Sigmoid colon (tissue), 4 donors: ENCODE data around the gene CSNK1G2.

Experiments
- CTCF ChIP-seq, 4 experiments: fragments of 450-650 bp in 3 of 4; fragments of 200-600 bp in 1 of 4; IDR thresholded peaks; one replicate each; pipeline ENCODE4 v1.5.1; 2016 to 2019; ENCODE audit warnings: antibody characterized with exemption in 4 of 4, mild to moderate bottlenecking in 3 of 4, moderate library complexity in 2 of 4
- EP300 ChIP-seq, 4 donors: sonication (generic); formaldehyde crosslinking; IDR thresholded peaks; one replicate each; pipeline ENCODE4 v1.6.1; 2017; ENCODE audit warnings: antibody characterized with exemption in 4 of 4
- POLR2A ChIP-seq, 2 donors: fragments of 450-650 bp; IDR thresholded peaks; one replicate each; pipeline ENCODE4 v1.6.1; 2016; ENCODE audit warnings: antibody characterized with exemption in 2 of 2, mild to moderate bottlenecking in 2 of 2, moderate library complexity in 2 of 2
- POLR2AphosphoS5 ChIP-seq, 4 donors: sonication (generic); formaldehyde crosslinking; IDR thresholded peaks; one replicate each; pipeline ENCODE4 v1.6.1; 2017; ENCODE audit warnings: antibody characterized with exemption in 4 of 4

GRCh38 chr19:1917926-1918325 lies 23.0 kb upstream of the CSNK1G2 start:
- TF ChIP-seq POLR2AphosphoS5 (IDR thresholded peaks at IDR 0.05): no peak
- TF ChIP-seq CTCF (IDR thresholded peaks at IDR 0.05): no peak
- TF ChIP-seq POLR2A (IDR thresholded peaks at IDR 0.05): no peak
- no peak for TF ChIP-seq EP300 (IDR thresholded peaks at IDR 0.05)
